ENCODE results near the gene VRK2.
"Not testable (repeated sequence)": the region's sequence is repeated elsewhere in the genome, so short reads cannot be mapped to it uniquely, and the experiment has no call there.

VRK2 gene

DNA sequence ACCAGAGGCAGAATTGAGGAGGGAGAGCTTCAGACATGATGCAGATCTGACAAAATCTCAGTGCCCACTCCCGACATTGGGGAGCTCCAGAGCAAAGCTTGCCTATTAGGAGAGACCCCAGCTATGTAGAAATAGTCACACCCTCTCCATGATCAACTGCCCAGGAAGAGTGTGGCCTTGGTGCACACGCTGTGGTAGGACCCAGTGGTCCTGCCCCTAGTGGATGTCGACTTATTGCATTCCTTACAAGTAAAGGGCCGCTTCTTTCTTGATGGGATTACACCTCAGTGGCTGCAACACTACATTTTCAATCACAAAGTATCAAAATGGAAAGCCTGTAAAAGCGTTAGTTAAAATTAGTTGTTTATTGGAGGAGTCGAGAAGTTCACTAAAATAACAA, 64.2 kb downstream of the VRK2 start:
- no peak for DNase-seq

DNA sequence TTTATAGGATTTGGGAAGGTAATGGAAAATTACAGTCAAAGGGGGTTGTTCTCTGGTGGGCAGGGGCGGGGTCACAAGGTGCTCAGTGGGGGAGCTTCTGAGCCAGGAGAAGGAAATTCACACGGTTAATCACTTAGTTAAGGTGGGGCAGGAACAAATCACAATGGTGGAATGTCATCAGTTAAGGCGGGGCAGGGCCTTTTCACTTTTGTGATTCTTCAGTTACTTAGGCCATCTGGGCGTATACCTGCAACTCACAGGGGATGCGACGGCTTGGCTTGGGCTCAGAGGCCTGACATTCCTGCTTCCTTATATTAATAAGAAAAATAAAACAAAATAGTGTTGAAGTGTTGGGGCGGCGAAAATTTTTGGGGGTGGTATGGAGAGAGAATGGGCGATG, 67.0 kb downstream of the VRK2 start:
- DNase-seq, result not testable (repeated sequence)

DNA sequence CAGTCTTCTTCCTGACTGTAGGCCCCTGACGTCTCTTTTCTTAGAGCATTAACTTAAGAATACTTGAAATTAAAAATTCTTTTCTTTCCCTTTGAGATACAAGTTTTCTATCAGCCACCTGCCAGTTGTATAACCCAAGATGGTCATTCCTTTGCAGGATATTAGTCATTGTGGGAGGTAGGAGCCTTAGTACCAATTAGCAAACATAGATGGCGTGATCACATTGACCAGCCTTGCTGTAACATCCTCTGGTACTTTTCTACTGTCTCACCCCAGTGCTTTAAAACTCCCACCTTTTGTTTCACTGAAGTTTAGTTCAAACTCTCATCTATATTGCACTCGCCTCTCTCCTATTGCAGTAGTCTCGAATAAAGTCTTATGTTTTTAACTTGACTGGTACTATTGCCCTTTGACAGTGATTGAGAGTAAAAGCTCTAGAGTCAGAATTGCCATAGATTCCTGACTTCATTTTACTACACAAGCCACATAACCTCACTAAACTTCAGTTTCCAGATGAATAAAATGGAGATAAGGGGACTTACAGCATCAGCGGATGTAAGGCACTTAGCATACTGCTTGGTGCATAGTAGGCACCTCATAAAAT, 74.1 kb downstream of the VRK2 start:
- no peak for DNase-seq

DNA sequence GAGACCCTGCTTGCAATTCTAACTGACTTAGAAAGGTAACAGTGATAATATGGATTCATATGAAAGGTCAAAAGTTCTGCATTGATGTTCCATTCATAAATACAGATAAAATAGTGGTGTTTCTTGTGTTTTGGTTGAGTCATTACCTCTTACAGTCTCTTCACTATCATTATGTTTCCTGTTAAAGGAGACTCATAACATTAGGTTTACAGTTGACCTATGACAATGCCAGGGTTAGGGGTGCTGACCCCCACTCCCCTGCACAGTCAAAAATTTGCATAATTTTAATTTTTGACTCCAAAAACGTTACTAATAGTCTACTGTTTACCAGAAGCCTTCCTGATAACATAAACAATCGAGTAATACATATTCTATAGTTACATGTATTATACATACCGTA, 75.4 kb downstream of the VRK2 start:
- DNase-seq, result no peak

DNA sequence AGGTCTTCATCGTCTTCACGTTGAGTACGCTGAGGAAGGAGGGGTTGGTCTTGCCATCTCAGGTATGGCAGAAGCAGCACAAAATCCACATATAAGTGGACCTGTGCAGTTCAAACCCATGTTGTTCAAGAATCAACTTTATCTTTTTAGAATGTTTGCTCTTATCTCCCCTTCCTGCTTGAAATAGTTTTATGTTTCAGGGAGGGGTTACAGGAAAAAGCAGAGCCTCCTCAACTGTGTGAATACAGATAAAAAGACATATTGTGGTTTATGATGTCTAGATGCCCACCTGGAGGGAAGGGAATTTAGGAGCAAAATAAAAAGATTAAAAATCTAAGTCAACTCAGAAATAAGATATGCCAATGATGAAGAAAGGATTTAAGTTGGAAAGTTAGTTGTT, 75.9 kb downstream of the VRK2 start:
- DNase-seq, result no peak

DNA sequence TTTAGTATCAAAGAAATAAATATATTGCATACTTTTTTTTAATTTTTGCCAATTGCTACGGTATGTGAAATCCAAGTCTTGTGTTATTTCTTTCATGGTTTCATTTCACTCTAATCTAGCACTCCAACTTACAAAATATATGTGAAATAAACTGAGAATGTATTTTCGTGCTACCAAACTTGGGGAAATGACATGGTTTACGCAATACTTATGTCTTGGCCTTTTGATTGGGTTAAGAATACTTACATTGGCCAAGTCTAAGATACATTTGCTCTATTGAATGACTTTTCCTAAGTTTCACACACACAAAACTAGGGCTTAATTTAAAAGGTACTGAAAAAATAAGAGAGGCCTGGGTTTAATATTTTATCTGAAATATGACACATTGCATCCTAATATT, 80.5 kb downstream of the VRK2 start:
- DNase-seq, result no peak

DNA sequence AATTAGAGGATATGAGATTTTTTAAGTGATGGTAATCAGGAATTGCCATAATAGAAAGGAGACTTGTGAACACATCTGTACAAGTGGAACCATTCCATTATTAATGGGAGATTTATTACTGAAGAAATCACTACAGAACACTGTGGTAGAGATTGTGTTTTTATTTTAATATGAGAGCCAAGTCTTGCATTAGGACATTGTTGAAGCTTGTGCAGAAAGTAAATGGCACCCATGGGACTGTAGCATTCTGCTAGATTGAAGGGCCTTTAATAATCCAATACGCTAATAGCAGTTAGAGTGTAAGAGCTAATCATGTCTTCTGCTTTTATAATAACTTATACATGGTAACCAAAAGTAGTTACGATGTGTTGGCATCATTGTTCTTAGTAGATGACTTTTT, 83.6 kb downstream of the VRK2 start:
- no peak for DNase-seq

DNA sequence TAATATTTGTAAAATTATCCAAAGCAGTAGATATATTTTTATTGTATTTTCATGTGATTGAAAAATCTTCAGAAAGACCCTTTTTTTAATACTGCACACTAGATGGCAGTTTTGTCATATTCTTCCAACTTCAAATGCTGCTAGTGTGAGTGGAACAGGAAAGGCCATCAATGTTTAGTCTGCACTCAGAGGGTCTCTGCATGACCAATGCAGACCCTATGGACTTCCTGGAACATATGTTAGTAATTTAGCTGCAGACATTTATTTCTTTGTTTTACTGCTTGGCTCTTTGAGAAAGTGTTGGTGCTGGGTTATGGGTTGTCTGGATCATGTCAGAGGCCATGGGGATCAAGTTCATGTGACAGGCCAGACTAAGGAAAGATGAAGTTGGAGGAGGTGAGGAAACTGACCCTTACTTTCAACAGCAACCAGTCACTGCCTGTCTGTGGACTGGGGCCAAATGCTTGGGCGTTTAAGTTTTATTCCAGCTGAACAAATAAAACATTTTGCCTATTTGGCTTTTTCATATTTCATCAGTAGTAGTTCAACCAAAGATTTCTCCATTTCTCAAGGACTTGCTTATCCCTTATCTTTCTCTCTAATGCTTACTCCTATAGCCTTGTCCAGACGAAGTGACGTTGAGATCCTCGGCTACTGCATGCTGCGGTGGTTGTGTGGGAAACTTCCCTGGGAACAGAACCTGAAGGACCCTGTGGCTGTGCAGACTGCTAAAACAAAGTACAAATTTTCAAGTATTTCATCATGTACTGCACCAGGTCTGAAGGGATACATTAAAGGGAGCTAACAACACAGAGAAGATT, 84.8 kb downstream of the VRK2 start:
- DNase-seq, result no peak

DNA sequence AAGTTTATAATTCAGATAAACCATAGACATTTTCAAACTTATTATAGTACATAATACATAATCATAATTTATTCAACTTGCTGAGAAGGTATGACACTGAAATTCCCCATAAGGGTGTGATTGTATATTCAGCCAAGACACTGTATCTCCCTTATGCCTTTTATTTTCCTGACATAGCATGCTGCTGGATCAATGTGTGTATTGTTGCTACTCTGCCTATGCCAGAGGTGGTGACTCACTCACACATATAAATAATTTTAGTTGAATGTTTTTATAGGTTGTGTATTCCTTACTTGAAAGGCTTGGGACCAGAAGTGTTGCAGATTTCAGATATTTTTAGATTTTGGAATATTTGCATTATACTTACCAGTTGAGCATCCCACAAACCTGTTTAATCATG, 86.8 kb downstream of the VRK2 start:
- no peak for DNase-seq

DNA sequence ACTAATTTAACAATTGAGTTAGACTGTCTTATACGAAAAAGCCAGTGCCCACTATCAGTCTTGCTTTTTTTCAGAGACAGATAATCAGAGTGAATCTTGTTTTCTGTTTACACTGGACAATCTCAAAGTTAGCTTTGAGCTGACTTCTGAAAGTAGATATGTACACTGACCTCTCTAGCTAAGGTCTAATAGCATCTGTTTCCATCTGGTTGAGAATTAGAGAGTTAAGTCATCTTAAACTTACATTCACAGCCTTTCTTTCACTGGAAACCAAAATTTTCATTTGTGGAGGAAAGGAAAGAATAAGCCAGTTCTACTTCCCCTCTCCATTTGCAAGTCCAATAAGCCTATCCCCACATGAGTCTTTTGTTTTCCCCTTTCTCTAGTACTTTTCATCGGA, 89.3 kb downstream of the VRK2 start:
- DNase-seq, result no peak

DNA sequence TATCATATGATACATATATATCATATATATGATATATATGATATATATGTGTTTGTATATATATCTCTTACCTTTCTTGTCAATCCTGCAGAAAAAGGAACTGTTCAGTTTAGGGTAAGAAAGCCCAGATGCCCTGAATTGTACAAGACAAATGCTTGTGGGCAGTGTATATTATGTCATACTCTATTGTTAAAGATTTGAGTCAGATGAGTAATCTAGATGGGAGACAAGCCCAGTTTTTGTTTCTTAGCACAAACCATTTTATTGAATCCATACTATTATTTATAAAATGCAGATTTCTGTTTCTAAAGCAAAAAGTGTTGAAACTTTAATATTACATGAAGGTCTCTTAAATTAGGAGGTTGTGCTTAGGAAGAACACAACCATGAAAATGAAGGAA, 90.6 kb downstream of the VRK2 start:
- no peak for DNase-seq

DNA sequence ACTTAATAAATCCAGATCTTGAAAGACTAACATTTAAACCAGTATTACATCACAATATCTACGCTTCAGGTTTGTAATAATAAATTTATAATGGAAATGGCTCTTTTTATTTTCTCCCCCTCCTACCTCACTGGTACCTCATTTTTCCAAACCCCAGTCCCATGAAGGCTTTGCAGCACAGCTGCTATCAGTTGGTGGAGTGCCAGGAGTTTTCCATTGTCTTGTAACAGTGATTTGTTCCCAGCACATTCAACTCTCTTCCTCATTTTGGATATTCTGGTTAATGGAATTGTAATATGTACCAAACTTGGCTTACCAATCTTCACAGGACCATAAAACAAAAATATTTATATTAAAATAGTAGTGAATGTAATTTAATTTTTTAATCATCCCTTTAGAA, 91.2 kb downstream of the VRK2 start:
- no peak for DNase-seq

DNA sequence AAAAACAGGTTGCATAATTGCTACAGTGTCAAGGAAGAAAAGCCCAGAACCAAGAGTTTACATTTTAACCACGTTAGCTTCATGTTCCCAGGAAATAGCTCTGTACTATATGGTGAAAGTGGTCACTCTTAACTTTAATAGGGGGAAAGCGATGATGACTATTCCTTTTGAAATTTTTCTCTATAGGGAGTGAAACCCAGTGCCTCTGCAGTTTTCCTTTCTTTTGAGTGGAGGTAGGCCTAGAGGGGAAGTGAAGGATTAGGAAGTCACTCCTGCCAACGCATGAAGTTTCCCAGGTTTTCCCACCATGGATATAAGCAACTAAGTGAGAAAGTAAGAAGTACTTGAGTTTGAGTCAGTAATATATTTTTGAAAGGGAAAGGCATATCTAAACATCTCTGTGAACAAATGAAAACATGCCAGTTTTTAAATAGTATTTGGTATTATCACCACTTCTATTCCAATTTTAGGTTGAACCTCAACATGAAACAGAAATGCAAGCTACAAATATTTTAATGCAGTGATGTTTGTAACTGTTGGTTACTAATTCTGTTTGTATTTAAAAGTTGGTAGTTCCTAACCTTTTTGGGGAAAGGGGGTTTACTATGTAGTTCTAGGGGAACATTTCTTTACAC, 91.9 kb downstream of the VRK2 start:
- DNase-seq, result no peak

DNA sequence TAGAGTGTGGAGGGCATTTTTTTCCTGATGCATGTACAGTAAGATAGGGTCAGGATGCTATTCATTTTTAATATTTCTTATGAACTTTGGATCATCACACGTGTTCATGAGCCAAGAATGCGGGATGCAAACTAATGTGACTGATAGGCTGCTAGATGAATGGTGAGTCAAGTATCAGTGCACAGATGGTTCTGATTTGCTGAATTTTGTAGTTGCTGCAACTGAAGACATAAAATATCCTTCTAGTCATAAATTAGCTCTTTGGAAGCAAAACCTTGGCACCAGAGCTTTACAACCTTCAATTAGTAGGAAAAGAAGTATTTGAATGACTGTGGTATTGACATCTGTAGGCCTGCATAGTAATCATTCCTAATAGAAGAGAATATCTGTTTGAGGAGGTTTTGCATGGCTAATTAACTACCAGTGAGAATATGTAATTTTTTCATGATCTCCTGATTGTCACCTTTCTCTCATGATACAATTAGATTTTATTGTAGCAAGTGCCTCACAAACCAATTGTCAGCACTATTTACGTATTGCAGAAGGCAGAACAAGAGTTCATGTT, 94.0 kb downstream of the VRK2 start:
- no peak for DNase-seq

DNA sequence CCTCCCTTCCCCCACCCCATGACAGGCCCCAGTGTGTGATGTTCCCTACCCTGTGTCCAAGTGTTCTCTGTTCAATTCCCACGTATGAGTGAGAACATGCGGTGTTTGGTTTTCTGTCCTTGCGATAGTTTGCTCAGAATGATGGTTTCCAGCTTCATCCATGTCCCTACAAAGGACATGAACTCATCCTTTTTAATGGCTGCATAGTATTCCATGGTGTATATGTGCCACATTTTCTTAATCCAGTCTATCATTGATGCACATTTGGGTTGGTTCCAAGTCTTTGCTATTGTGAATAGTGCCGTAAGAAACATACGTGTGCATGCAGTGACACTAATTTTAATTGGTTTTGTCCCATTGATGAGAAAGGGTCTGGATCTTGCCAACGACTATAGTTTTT, 99.2 kb downstream of the VRK2 start:
- not testable (repeated sequence) for DNase-seq

DNA sequence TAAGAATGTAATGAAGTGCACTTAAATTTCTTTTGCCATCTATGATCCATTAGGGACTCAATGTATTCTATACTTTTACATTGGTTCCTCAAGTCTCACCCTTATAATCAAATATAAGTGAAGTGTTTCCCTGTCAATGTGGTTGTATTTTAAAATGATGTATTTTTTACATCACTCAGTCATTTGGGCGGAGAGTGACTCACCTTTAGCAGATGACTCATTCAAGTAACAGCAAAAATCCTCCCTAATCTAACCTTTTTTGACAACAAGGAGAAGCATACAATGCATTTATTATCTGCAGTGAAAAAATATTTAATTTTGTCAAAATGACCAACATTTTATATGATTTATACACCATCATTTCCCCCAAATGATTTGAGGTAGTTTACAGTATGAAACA, 100.1 kb downstream of the VRK2 start:
- DNase-seq, result no peak

DNA sequence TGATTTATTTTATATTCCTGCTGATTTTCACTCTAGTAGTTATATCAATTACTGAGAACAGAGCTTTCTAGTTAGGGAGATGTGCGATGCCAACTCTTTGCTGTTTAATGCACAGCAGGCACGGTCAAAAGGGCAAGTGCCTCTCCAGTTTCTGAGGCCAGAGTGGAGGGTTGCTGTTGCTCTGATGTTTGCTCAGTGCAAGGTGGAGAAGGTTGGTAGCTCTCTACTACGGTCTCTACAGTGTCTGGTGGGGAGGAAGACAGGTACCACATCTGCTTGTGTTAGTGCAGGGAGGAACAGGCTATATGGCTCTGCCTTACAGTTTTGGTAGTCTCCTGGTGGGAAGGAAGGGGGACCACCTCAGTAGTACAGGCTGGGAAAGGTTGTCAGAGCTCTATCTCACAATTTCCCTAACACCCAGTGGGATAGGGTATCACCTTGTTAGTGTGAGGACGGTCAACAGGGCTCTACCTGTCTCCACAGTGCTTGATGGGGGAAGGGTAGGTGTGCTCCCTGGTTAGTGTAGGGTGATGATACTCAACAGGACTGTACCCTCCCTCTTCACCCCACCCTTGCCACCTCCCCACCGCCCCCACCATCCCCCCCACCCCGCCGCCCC, 108.7 kb downstream of the VRK2 start:
- no peak for DNase-seq

DNA sequence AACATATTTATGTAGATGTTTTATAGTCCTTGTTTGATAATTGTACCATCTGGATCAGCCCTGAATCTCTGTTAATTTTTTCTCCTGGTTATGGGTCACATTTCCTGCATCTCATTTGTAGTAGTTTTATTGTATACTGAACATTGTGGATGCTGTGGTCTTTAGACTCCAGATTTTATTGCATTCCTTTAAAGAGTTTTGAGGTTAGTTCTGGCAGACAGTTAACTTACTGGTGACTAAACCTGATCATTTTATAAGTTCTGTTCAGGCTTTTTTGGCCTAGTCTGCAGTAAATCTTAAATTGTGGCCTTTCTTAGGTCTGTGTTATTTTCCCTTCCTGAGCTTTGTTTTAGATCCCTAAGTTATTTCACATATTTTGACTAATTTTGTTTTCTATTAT, 110.2 kb downstream of the VRK2 start:
- DNase-seq, result no peak

DNA sequence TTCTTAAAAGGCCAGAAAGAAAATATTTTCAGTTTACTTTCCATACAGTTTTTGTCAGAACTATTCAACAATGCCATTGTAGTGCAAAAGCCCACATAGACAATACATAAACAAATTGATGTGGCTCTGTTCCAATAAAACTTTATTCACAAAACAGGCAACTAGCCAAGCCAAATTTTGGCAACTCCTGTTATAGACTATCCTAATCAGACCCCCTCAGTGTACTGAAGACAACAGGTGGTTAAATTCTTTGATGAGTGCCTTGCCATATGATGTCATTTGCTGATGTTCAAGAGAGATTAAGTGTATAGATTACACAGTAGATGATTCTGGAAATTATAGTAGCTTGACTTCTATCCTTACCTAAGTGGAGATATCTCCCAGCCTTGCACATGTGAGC, 111.1 kb downstream of the VRK2 start:
- DNase-seq, result no peak

DNA sequence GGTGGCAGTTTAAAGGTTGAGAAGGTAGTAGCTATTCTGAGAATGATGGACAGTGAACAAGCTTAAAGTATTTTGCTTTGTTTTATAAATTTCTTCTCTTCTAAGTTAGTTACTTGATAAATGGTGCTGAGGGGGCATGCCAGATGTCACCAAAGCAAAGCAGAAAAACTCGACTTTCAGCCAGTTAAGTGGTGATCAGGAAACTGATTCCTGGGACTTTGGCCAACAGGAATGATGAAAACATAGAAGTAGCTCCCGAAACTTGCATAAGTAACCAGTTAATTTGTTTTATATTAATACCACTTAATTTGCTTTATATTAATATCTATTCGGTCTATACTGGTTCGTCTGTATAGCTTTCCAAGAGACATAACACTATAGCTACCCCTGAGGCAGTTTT, 111.9 kb downstream of the VRK2 start:
- no peak for DNase-seq

DNA sequence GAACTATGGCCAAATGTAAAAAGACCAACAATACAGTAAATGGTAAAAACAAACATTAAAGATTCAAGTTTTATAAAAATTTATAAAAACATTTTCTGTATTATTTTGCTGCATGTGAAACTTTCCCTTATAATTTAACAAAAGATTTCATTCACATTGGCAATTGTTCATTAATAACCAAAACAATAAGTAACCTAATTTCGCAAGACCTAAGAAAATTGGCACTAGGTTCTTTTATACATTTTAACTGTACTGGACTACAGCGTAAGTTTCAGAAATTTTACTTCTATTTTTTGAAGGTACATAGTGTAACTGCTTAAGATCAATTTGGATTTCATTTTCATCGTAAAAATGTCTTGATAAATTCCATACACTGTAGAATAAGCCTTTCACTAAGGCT, 117.3 kb downstream of the VRK2 start:
- no peak for DNase-seq

DNA sequence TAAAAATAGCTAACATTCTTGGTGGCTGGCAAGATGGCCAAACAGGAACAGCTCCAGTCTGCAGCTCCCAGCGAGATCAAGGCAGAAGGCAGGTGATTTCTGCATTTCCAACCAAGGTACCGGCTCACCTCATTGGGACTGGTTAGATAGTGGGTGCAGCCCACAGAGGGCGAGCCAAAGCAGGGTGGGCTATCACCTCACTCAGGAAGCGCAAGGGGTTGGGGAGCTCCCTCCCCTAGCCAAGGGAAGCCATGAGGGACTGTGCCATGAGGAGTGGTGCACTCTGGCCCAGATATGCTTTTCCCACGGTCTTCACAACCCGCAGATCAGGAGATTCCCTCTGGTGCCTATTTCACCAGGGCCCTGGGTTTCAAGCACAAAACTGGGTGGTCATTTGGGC, 121.5 kb downstream of the VRK2 start:
- DNase-seq, result not testable (repeated sequence)

DNA sequence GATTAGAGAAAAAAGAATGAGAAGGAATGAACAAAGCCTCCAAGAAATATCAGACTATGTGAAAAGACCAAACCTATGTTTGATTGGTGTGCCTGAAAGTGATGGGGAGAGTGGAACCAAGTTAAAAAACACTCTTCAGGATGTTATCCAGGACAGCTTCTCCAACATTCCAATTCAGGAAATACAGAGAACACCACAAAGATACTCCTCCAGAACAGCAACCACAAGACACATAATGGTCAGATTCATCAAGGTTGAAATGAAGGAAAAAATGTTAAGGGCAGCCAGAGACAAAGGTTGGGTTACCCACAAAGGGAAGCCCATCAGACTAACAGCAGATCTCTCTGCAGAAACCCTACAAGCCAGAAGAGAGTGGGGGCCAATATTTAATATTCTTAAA, 123.2 kb downstream of the VRK2 start:
- DNase-seq, result not testable (repeated sequence)

Measured in activated CD8-positive, alpha-beta memory T cell treated with anti-CD3 and anti-CD28 coated beads for 24 hours (primary cell).